GM18520 (cell line): Measurements from ENCODE around the gene MAPK9.
"Not testable (repeated sequence)": the region's sequence is repeated elsewhere in the genome, so short reads cannot be mapped to it uniquely, and the experiment has no call there.

ENCODE experiments used
- ATAC-seq: cut with Tn5 transposase; IDR thresholded peaks from one replicate; pipeline ENCODE4 v1.9.1; 2021; ENCODE audit not compliant: unreplicated experiment

MAPK9 gene

GRCh38 chr5:180328296-180329137, 36.6 kb upstream of the MAPK9 start:
- ATAC-seq, result no peak

- no peak for ATAC-seq
Measured at GRCh38 chr5:180326989-180327565, 35.2 kb upstream of the MAPK9 start.

- no peak for ATAC-seq
Measured at GRCh38 chr5:180324601-180324950, 32.7 kb upstream of the MAPK9 start.

GRCh38 chr5:180323941-180324600, 32.2 kb upstream of the MAPK9 start:
- no peak for ATAC-seq

GRCh38 chr5:180323160-180323559, 31.3 kb upstream of the MAPK9 start:
- ATAC-seq, result no peak

GRCh38 chr5:180318456-180319089, 26.7 kb upstream of the MAPK9 start:
- no peak for ATAC-seq

- ATAC-seq, result no peak
Measured at GRCh38 chr5:180316586-180316985, 24.7 kb upstream of the MAPK9 start.

- ATAC-seq, result no peak
Measured at GRCh38 chr5:180315762-180316212, 23.9 kb upstream of the MAPK9 start.

- ATAC-seq, result no peak
Measured at GRCh38 chr5:180313677-180314505, 22.0 kb upstream of the MAPK9 start.

GRCh38 chr5:180311216-180311615, 19.3 kb upstream of the MAPK9 start:
- ATAC-seq, result no peak

GRCh38 chr5:180306796-180307195, 14.9 kb upstream of the MAPK9 start:
- ATAC-seq, result no peak

GRCh38 chr5:180305481-180305880, 13.6 kb upstream of the MAPK9 start:
- no peak for ATAC-seq

- no peak for ATAC-seq
Measured at GRCh38 chr5:180304431-180305375, 12.8 kb upstream of the MAPK9 start.

GRCh38 chr5:180304016-180304292, 12.1 kb upstream of the MAPK9 start:
- ATAC-seq, result no peak

- ATAC-seq, result no peak
Measured at GRCh38 chr5:180303226-180304015, 11.5 kb upstream of the MAPK9 start.

GRCh38 chr5:180302256-180302655, 10.4 kb upstream of the MAPK9 start:
- ATAC-seq, result no peak

- no peak for ATAC-seq
Measured at GRCh38 chr5:180301253-180301652, 9.4 kb upstream of the MAPK9 start.

- no peak for ATAC-seq
Measured at GRCh38 chr5:180299526-180299925, 7.6 kb upstream of the MAPK9 start.

GRCh38 chr5:180299014-180299413, 7.1 kb upstream of the MAPK9 start:
- not testable (repeated sequence) for ATAC-seq
